Parathyroid adenoma (tissue), 2 donors: ENCODE measurements around the gene BTRC.

Source experiments
- H2AFZ ChIP-seq: fragments of 300-600 bp; sonication (generic); one replicate; pipeline ENCODE4 v1.7.0; 2017; ENCODE audit warnings: antibody characterized with exemption, mild to moderate bottlenecking
- H3K27ac ChIP-seq: fragments of 300-600 bp; sonication (generic); one replicate; pipeline ENCODE4 v1.7.0; 2017
- H3K27me3 ChIP-seq: fragments of 300-600 bp; sonication (generic); one replicate; pipeline ENCODE4 v1.7.0; 2017; ENCODE audit warnings: low read length; ENCODE audit not compliant: control insufficient read depth, insufficient read depth
- H3K36me3 ChIP-seq: fragments of 300-600 bp; sonication (generic); one replicate; pipeline ENCODE4 v1.7.0; 2017; ENCODE audit warnings: low read length; ENCODE audit not compliant: control insufficient read depth, insufficient read depth
- H3K4me1 ChIP-seq: fragments of 300-600 bp; sonication (generic); one replicate; pipeline ENCODE4 v1.7.0; 2017; ENCODE audit warnings: control low read depth
- H3K4me2 ChIP-seq: fragments of 300-600 bp; sonication (generic); one replicate; pipeline ENCODE4 v1.7.0; 2017; ENCODE audit warnings: low read length
- H3K4me3 ChIP-seq: fragments of 300-600 bp; sonication (generic); one replicate; pipeline ENCODE4 v1.7.0; 2017; ENCODE audit warnings: low read depth, low read length
- H3K79me2 ChIP-seq: fragments of 300-600 bp; sonication (generic); one replicate; pipeline ENCODE4 v1.7.0; 2017; ENCODE audit warnings: control low read depth
- H3K9ac ChIP-seq: fragments of 300-600 bp; sonication (generic); one replicate; pipeline ENCODE4 v1.7.0; 2017; ENCODE audit warnings: mild to moderate bottlenecking
- H3K9me3 ChIP-seq: fragments of 300-600 bp; sonication (generic); one replicate; pipeline ENCODE4 v1.7.0; 2017; ENCODE audit warnings: low read length; ENCODE audit not compliant: control insufficient read depth
- TF ChIP-seq, protein P1 (sequence below): fragments of 300-600 bp; sonication (generic); IDR thresholded peaks from one replicate; pipeline ENCODE4 v1.7.0; 2017; ENCODE audit warnings: antibody characterized with exemption, mild to moderate bottlenecking
- donor health status: primary hyperparathyroidism.

The BTRC gene

GRCh38 chr10:101602761-101603398 is 248.9 kb downstream of the BTRC start:
- Histone ChIP-seq H3K36me3 (no peaks in the 10 kb centered on the region), H3K27me3 (no peaks in the 10 kb centered on the region), H3K9ac (no peak overlapping the region), H3K4me1 (no peaks in the 10 kb centered on the region), H3K27ac (no peak overlapping the region), H2AFZ (no peak overlapping the region), H3K79me2 (no peaks in the 10 kb centered on the region), H3K4me3 (no peak overlapping the region), H3K4me2 (no peak overlapping the region), H3K9me3 (no peaks in the 10 kb centered on the region)
- TF ChIP-seq, protein P1, sequence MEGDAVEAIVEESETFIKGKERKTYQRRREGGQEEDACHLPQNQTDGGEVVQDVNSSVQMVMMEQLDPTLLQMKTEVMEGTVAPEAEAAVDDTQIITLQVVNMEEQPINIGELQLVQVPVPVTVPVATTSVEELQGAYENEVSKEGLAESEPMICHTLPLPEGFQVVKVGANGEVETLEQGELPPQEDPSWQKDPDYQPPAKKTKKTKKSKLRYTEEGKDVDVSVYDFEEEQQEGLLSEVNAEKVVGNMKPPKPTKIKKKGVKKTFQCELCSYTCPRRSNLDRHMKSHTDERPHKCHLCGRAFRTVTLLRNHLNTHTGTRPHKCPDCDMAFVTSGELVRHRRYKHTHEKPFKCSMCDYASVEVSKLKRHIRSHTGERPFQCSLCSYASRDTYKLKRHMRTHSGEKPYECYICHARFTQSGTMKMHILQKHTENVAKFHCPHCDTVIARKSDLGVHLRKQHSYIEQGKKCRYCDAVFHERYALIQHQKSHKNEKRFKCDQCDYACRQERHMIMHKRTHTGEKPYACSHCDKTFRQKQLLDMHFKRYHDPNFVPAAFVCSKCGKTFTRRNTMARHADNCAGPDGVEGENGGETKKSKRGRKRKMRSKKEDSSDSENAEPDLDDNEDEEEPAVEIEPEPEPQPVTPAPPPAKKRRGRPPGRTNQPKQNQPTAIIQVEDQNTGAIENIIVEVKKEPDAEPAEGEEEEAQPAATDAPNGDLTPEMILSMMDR: peak; percentile 92
